GM12801 (cell line): ENCODE data around the gene CDC25B.

ENCODE experiments used
- TF ChIP-seq, protein P1 (sequence below): IDR thresholded peaks from one replicate; pipeline ENCODE4 v1.5.1; 2011; ENCODE audit warnings: control low read depth; ENCODE audit not compliant: insufficient read length; ENCODE audit errors: extremely low read depth

CDC25B gene

DNA sequence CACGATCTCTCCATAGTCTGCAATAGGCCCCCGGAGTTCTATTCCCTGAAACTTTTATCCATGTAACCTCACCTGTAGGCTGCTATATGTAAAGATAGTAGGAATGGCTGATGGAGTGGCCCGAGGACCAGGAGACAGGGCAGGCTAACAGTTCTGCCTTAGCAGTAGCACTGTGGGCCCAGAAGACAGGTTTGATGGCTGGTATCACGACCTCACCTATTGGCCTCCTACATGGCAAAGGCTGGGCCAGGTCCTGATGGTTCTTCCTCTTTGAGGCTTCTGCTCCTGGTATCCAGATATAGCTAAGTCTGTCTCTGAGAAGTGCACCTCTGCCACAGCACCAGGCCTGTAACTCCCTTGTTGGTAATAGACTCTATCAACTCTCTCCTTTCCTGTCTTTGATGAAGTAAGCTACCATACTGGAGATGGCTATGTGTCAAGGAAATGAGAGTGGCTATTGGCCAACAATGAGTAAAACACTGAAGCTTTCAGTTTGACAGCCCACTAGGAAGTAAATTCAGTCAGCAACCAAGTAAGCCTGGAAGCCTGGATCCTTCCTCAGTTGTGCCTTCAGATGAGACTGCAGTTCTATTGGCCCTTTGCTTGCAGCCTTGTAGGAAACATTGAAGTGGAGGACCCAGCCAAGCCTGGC lies 20.5 kb upstream of the CDC25B start:
- TF ChIP-seq, protein P1, sequence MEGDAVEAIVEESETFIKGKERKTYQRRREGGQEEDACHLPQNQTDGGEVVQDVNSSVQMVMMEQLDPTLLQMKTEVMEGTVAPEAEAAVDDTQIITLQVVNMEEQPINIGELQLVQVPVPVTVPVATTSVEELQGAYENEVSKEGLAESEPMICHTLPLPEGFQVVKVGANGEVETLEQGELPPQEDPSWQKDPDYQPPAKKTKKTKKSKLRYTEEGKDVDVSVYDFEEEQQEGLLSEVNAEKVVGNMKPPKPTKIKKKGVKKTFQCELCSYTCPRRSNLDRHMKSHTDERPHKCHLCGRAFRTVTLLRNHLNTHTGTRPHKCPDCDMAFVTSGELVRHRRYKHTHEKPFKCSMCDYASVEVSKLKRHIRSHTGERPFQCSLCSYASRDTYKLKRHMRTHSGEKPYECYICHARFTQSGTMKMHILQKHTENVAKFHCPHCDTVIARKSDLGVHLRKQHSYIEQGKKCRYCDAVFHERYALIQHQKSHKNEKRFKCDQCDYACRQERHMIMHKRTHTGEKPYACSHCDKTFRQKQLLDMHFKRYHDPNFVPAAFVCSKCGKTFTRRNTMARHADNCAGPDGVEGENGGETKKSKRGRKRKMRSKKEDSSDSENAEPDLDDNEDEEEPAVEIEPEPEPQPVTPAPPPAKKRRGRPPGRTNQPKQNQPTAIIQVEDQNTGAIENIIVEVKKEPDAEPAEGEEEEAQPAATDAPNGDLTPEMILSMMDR: no peak

DNA sequence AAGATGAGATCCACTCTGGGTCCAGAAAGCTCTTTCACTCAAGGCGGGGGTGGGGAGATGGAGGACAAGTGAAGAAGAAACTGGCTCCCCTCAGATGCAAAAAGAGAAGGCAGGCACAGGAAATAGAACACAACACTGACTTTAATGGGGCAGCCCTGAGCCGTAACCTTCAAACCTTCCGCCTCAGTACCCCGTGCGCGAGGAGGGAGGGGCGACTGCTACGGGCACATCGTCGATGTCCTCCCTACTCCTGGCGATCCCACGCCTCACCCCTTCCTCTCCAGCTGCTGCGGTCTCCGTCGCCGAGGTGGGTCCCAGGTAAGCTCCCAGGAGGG lies 18.8 kb upstream of the CDC25B start:
- TF ChIP-seq, protein P1: no peak

DNA sequence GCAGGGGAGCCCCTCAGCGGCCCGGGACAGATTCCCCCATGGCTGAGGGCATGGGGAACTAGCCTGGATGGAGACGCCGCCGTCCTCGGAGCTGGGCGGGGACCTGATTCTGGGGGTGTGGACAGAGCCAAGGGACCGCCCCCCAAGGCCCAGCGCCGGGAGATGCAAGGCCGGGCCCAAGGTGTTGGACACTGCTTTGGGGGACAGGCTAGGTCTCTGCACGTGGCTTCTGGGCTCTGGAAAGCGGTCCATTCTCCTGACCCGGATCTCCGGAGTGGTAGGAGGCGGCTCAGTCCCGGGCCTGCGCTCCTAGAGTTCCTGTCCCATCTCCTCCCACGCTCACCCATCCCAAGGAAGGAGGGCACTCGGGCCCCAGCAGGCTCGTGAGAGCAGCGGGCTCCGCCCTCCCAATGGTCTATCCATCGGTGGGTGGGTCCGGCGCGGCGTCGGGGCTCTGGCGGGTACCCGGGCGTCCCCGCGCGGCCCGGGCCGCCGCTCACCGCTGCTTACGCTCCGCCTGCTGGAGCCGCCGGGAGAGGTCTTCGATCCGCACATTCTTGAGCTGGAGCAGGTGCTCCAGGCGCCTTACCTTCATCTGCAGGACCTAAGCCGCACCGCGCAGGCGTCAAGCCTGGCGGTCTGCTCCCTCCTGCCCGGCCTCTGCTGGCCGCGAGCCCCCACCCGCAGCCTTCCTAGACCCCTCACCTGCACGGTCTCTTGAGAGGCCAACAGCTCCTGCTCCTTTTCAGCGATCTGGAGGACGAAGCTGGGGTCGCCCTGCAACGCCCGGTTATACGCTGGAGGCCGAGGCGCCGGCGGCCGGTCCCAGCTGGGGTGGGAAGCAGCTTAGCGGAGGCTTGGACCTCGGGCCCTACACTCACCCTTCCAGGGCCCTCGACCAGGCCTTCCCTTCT lies 18.1 kb upstream of the CDC25B start:
- TF ChIP-seq, protein P1: no peak

DNA sequence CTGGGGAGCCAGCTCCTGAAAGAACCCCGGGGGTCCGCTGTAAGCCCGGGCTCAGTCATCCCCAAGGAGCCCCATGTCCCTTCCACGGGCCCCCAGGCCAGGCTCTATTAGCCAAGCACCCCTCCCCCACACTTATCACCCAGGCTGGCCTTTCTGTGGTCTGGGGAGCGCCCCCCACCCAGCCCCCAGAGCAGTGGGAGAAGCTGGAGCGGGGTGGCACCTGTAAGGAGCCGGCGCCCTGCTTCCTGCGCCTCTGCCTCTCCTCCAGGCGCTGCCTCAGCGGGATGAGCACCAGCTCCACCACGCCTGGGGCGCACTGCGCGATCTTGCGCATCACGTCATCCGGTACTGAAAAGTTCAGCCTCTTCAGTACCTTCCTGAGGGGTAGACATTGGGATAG lies 17.1 kb upstream of the CDC25B start:
- TF ChIP-seq, protein P1: no peak

DNA sequence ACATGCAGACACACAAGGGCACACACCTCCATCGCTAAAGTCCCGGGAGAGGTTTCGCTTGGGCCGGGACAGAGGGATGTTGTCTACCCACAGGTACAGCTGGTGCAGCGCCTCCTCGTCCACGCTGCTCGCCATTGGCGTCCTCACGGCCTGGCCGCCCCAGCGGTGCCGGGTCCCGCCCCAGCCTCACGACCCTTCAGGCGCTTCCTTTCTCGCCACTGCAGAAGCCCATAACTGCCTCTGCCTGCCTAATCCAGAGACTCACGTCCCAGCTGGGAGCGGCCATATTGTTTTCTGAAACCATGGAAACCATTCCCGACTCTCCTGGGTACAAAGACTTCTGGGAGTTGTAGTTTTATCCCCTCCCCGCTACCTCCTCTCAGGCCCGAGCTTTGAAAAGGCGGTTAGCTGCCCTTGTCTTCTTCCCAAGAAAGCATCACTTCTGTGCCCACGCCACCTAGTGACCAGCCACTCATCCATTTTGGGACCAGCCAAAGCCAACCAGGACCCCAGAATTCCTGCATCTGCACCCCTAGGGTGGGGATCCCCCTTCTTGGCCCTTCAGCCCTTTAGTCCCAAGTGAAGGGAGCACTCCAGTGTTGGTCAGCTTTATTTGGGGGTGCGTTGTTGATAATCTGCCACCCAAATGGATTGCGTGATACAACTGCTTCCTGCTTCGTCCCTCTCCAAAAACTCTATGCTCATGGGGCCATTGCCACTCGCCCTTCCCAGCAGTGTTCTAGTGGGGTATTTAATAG lies 14.8 kb upstream of the CDC25B start, which contains the start of gene SPEF1:
SPEF1 (minus strand) TSS at position 296 of the 758 bp plus-strand sequence; CDS start at position 135, 161 bp downstream.
- TF ChIP-seq, protein P1: no peak

DNA sequence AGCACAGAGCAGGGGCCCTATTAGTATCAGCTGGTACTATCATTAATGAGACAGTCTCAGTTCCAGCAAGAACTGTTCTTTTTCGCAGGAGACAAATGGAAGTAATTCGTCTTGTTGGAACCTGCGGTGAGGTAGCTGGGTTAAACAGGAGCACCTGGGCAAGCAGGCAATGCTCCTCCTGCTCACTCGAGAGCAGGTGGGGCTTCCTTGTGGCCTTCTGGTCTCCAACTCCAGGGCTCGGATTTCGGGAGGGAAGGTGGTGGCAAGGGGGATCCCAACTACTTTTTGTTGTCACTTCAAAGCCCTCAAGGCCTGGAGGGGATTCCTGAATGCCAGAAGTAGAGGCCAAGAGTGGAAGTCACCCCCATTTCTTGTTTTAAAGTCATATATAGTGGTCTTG lies 13.5 kb upstream of the CDC25B start:
- TF ChIP-seq, protein P1: no peak

DNA sequence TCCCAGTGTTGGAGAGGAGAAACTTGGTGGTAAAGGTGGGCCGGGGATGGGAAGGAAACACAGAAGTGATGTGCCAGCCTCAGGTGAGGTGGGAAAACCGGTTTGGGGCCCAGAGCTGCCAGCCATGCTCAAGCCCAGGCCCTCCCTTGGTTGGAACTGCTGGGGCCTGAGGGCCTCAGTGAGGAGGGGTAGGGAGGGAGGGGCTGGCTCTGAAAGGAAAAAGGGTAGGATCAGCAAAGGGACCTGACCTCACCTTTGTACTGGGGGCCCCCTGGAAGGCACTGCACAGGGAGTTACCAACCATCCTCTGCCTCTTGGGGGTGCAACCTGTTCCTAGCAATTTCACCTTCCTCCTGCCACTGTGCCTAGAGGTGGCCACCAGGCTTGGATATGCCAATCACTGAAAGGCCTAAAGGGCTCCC lies 13.0 kb upstream of the CDC25B start:
- TF ChIP-seq, protein P1: no peak
